HAP-1 (cell line): ENCODE data around the gene ODAD3.

Experiments
- DNase-seq, 2 experiments: peaks; one replicate each; pipeline ENCODE4 v3.0.0-alpha.2; 2016 to 2020; ENCODE audit warnings: low spot score in 2 of 2
- H3K27me3 ChIP-seq: fragments of 250-450 bp; sonication (Bioruptor Pico); 2 replicates; pipeline ENCODE4 v1.5.1; 2020; ENCODE audit warnings: low read depth, mild to moderate bottlenecking, moderate library complexity
- H3K36me3 ChIP-seq: fragments of 250-450 bp; sonication (Bioruptor Pico); replicated peaks from 2 replicates; pipeline ENCODE4 v1.5.1; 2020; ENCODE audit warnings: mild to moderate bottlenecking
- H3K4me1 ChIP-seq: fragments of 250-450 bp; sonication (Bioruptor Pico); 2 replicates; pipeline ENCODE4 v1.5.1; 2020; ENCODE audit warnings: mild to moderate bottlenecking
- H3K4me3 ChIP-seq: fragments of 250-450 bp; sonication (Bioruptor Pico); 2 replicates; pipeline ENCODE4 v1.5.1; 2020; ENCODE audit warnings: mild to moderate bottlenecking, moderate library complexity
- H3K9me3 ChIP-seq: fragments of 250-450 bp; sonication (Bioruptor Pico); 2 replicates; pipeline ENCODE4 v1.5.1; 2020; ENCODE audit warnings: mild to moderate bottlenecking, moderate library complexity
- in situ Hi-C: fragments of 300-500 bp; cut with MboI; formaldehyde crosslinking; loops from 3 replicates; pipeline ENCODE4 v1.14.3; 2020; ENCODE audit warnings: low sequenced_read_pairs, inconsistent platforms, mixed read lengths

The ODAD3 gene

GRCh38 chr19:11453468-11454341, 18.8 kb upstream of the ODAD3 start:
- in situ Hi-C loops, result no loop called here
- no peaks in the 10 kb centered on the region for H3K27me3 ChIP-seq
- peaks cover 4% of the 10 kb centered on the region for H3K36me3 ChIP-seq
- H3K9me3 ChIP-seq, result no peaks in the 10 kb centered on the region
- no peaks in the 10 kb centered on the region for H3K4me1 ChIP-seq
- no peak overlapping the region for H3K4me3 ChIP-seq
- peak in 1 of 2 experiments; percentile 36 for DNase-seq

GRCh38 chr19:11452620-11453310, 17.8 kb upstream of the ODAD3 start:
- in situ Hi-C loops, result no loop called here
- no peaks in the 10 kb centered on the region for H3K9me3 ChIP-seq
- peaks cover 13% of the 10 kb centered on the region for H3K36me3 ChIP-seq
- DNase-seq, result no peak
- no peak overlapping the region for H3K4me3 ChIP-seq
- H3K27me3 ChIP-seq, result no peaks in the 10 kb centered on the region
- H3K4me1 ChIP-seq, result no peaks in the 10 kb centered on the region

- DNase-seq, result no peak
- Histone ChIP-seq H3K9me3 (no peaks in the 10 kb centered on the region), H3K4me1 (no peaks in the 10 kb centered on the region), H3K4me3 (no peak overlapping the region), H3K27me3 (no peaks in the 10 kb centered on the region), H3K36me3 (peaks cover 20% of the 10 kb centered on the region)
- in situ Hi-C loops, result no loop called here
Observed at GRCh38 chr19:11451871-11452619, 17.1 kb upstream of the ODAD3 start.

- no peak for DNase-seq
- no peak overlapping the region for H3K4me3 ChIP-seq
- in situ Hi-C loops, result no loop called here
Observed at GRCh38 chr19:11451327-11451870, 16.5 kb upstream of the ODAD3 start.

GRCh38 chr19:11450570-11451326, 15.8 kb upstream of the ODAD3 start:
- in situ Hi-C loops, result no loop called here
- DNase-seq, result no peak
- no peaks in the 10 kb centered on the region for H3K4me1 ChIP-seq

More at GRCh38 chr19:11451327-11451870, 16.5 kb upstream of the ODAD3 start:
- Histone ChIP-seq H3K27me3 (no peaks in the 10 kb centered on the region), H3K4me1 (no peaks in the 10 kb centered on the region), H3K9me3 (no peaks in the 10 kb centered on the region), H3K36me3 (peaks cover 24% of the 10 kb centered on the region)

GRCh38 chr19:11448923-11449554, 14.1 kb upstream of the ODAD3 start:
- Histone ChIP-seq H3K27me3 (no peaks in the 10 kb centered on the region), H3K4me3 (no peak overlapping the region), H3K9me3 (no peaks in the 10 kb centered on the region), H3K4me1 (no peaks in the 10 kb centered on the region), H3K36me3 (peaks cover 40% of the 10 kb centered on the region)
- no peak for DNase-seq
- in situ Hi-C loops, result no loop called here

More at GRCh38 chr19:11450570-11451326, 15.8 kb upstream of the ODAD3 start:
- Histone ChIP-seq H3K9me3 (no peaks in the 10 kb centered on the region), H3K4me3 (no peak overlapping the region), H3K36me3 (peaks cover 24% of the 10 kb centered on the region), H3K27me3 (no peaks in the 10 kb centered on the region)

- in situ Hi-C loops, result no loop called here
- H3K4me3 ChIP-seq, result no peak overlapping the region
- H3K9me3 ChIP-seq, result no peaks in the 10 kb centered on the region
- H3K27me3 ChIP-seq, result no peaks in the 10 kb centered on the region
- no peaks in the 10 kb centered on the region for H3K4me1 ChIP-seq
- DNase-seq, result no peak
- peaks cover 46% of the 10 kb centered on the region for H3K36me3 ChIP-seq
Observed at GRCh38 chr19:11448410-11448809, 13.5 kb upstream of the ODAD3 start.

- Histone ChIP-seq H3K4me3 (no peak overlapping the region), H3K27me3 (no peaks in the 10 kb centered on the region), H3K9me3 (no peaks in the 10 kb centered on the region), H3K36me3 (peaks cover 54% of the 10 kb centered on the region), H3K4me1 (no peaks in the 10 kb centered on the region)
- in situ Hi-C loops, result no loop called here
- no peak for DNase-seq
Observed at GRCh38 chr19:11447347-11448262, 12.7 kb upstream of the ODAD3 start.

- in situ Hi-C loops, result no loop called here
- Histone ChIP-seq H3K9me3 (no peaks in the 10 kb centered on the region), H3K27me3 (no peaks in the 10 kb centered on the region), H3K4me3 (no peak overlapping the region), H3K36me3 (peaks cover 63% of the 10 kb centered on the region), H3K4me1 (no peaks in the 10 kb centered on the region)
- peak in 1 of 2 experiments; percentile 82 for DNase-seq
Observed at GRCh38 chr19:11446652-11447301, 11.9 kb upstream of the ODAD3 start.

- Histone ChIP-seq H3K4me3 (no peak overlapping the region), H3K27me3 (no peaks in the 10 kb centered on the region), H3K9me3 (no peaks in the 10 kb centered on the region), H3K36me3 (peaks cover 68% of the 10 kb centered on the region), H3K4me1 (no peaks in the 10 kb centered on the region)
- in situ Hi-C loops, result no loop called here
- no peak for DNase-seq
Observed at GRCh38 chr19:11446271-11446651, 11.3 kb upstream of the ODAD3 start.

GRCh38 chr19:11445141-11445540, 10.2 kb upstream of the ODAD3 start:
- no peaks in the 10 kb centered on the region for H3K9me3 ChIP-seq
- no peak overlapping the region for H3K4me3 ChIP-seq
- H3K4me1 ChIP-seq, result no peaks in the 10 kb centered on the region
- H3K27me3 ChIP-seq, result no peaks in the 10 kb centered on the region
- H3K36me3 ChIP-seq, result peaks cover 77% of the 10 kb centered on the region
- no peak for DNase-seq
- in situ Hi-C loops, result no loop called here
